Measurements from ENCODE around the gene POLR1A. TPM values are rescaled to one million over a fixed set of nuclear protein-coding genes. Genes with fewer than 3 reads are reported as not detected.

The POLR1A gene
- total and polyA plus RNA-seq, 4 donors = 3.2 to 12.3 (median 6.1) TPM

GRCh38 chr2:85995648-85996529 is 109.8 kb downstream of the POLR1A start:
- WGBS = 91% methylated on average over 9 of the region's 9 CpGs
- no peak overlapping the region for H3K27ac ChIP-seq (ENCODE audit: low read depth in 1 of 2, low read length in 2 of 2)
- peaks cover 0 to 17% (median 4%) of the 10 kb centered on the region in 4 donors for H3K4me1 ChIP-seq (ENCODE audit: control insufficient read depth in 4 of 4, insufficient read depth in 4 of 4, low read length in 3 of 4)
- no peak for DNase-seq (ENCODE audit: low spot score)
- TF ChIP-seq YY1 (IDR thresholded peaks at IDR 0.05) = no peak
- TF ChIP-seq MAX (IDR thresholded peaks at IDR 0.05) = no peak
- TF ChIP-seq JUND (IDR thresholded peaks at IDR 0.05) = no peak
- no peak for TF ChIP-seq ATF3 (IDR thresholded peaks at IDR 0.05)
- no peak for TF ChIP-seq TAF1 (conservative IDR thresholded peaks at IDR 0.05)
- no peak for TF ChIP-seq GABPA (IDR thresholded peaks at IDR 0.05 in 1 of 2, conservative IDR thresholded peaks at IDR 0.05 in 1 of 2)
- no peak for TF ChIP-seq ZBTB33 (IDR thresholded peaks at IDR 0.05)
- no peak for TF ChIP-seq REST (IDR thresholded peaks at IDR 0.05)
- no peak for TF ChIP-seq CTCF (IDR thresholded peaks at IDR 0.05; ENCODE audit: low read depth, low read length, missing input control)
- no peak for TF ChIP-seq HNF4A (conservative IDR thresholded peaks at IDR 0.05)
- no peak for TF ChIP-seq HNF4G (IDR thresholded peaks at IDR 0.05)
- H3K9ac ChIP-seq (ENCODE audit: low read depth in 1 of 2, low read length in 2 of 2) = no peak overlapping the region
- no peak overlapping the region for H3K4me3 ChIP-seq (ENCODE audit: low read depth in 1 of 3, low read length in 3 of 3)
- H3K36me3 ChIP-seq (ENCODE audit: control insufficient read depth in 4 of 4, insufficient read depth in 3 of 4, low read depth in 1 of 4, low read length in 3 of 4) = no peaks in the 10 kb centered on the region
- H3K27me3 ChIP-seq (ENCODE audit: control insufficient read depth in 4 of 4, insufficient read depth in 4 of 4, low read length in 3 of 4) = no peaks in the 10 kb centered on the region
- no peaks in the 10 kb centered on the region for H3K9me3 ChIP-seq (ENCODE audit: control insufficient read depth in 4 of 4, low read length in 3 of 4)
